Neural progenitor cell (in vitro differentiated cells): ENCODE measurements around the gene KRT72.

ENCODE experiments used
- CTCF ChIP-seq: fragments of 200-600 bp; sonication (generic); IDR thresholded peaks from 2 replicates; pipeline ENCODE4 v1.5.1; 2017; ENCODE audit warnings: antibody characterized with exemption, mild to moderate bottlenecking
- EZH2phosphoT487 ChIP-seq: fragments of 200-600 bp; sonication (generic); IDR thresholded peaks from 2 replicates; pipeline ENCODE4 v1.6.1; 2017; ENCODE audit warnings: antibody characterized with exemption

GRCh38 chr12:52647601-52648000, 46.3 kb upstream of the KRT72 start:
- TF ChIP-seq CTCF: no peak
- TF ChIP-seq EZH2phosphoT487: no peak
